Measurements from ENCODE around the gene HECW1. TPM values are rescaled to one million over a fixed set of nuclear protein-coding genes. Genes with fewer than 3 reads are reported as not detected.

HECW1 gene
- total RNA-seq, 1 donor, result 2.9 TPM

DNA sequence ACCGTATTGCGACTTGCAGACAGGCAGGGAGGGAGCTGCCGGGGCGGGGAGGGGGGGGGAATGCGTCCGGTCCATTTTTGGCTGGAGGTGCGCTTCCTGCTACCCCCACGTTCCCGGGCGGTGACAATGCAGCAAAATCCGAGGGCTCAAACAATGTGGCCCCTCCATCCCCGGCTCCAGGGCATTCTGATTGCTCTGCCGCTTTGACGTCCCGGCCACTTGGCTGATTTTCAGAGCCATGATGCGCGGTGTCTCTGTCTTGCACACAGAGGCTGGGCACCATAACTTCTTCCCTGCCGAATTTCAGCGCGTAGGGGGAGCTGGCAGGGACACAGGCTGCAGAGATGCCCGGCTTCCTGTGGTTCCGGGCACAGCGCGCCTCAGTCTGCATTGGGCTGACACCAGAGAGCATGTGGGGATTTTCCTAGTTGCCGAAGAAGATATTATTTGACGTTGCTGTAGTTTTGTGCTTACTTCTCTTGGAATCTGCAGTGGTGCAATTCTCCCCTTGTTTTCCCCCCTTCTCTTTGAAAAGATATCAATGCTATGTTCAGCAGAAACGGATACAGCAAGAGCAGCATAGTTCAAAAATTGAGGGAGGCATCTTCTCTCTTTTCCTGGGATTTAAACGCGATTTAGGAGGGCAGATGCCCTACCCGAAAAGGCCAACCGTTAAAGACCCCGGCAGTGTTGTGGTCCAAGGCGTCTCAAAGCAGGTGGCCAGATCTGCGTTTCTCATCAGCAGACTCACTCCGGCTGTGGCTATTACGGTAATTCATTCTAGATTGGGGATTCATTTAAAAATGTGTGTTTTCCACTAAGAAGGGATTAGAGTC lies 1.4 kb downstream of the HECW1 start:
- Histone ChIP-seq H2AFZ (ENCODE audit: low read length) (no peak overlapping the region), H3K27me3 (ENCODE audit: insufficient read depth, low read length) (peaks cover 95% of the 10 kb centered on the region)
- DNase-seq (ENCODE audit: insufficient read length, low spot score, missing footprints), result no peak

GRCh38 chr7:43114458-43114780 lies 2.0 kb downstream of the HECW1 start:
- Histone ChIP-seq H3K27me3 (ENCODE audit: insufficient read depth, low read length) (peaks cover 94% of the 10 kb centered on the region), H3K4me1 (ENCODE audit: insufficient read depth, low read length) (peaks cover 5% of the 10 kb centered on the region), H3K4me2 (ENCODE audit: insufficient read depth, low read length) (no peak overlapping the region)

More for the DNA sequence above, 1.4 kb downstream of the HECW1 start:
- H4K20me1 ChIP-seq (ENCODE audit: insufficient read depth, low read length), result peaks cover 2% of the 10 kb centered on the region
- no peaks in the 10 kb centered on the region for H3K4me1 ChIP-seq (ENCODE audit: insufficient read depth, low read length)
- no peaks in the 10 kb centered on the region for H3K79me2 ChIP-seq (ENCODE audit: insufficient read depth, low read length)
- H3K4me3 ChIP-seq (ENCODE audit: insufficient read depth, low read length), result no peak overlapping the region
- H3K9me3 ChIP-seq (ENCODE audit: low read depth, low read length), result no peaks in the 10 kb centered on the region
- H3K27ac ChIP-seq (ENCODE audit: low read depth, low read length), result no peak overlapping the region
- H3K36me3 ChIP-seq (ENCODE audit: insufficient read depth, low read length), result no peaks in the 10 kb centered on the region
- no peak overlapping the region for H3K4me2 ChIP-seq (ENCODE audit: insufficient read depth, low read length)
- TF ChIP-seq, protein P1, sequence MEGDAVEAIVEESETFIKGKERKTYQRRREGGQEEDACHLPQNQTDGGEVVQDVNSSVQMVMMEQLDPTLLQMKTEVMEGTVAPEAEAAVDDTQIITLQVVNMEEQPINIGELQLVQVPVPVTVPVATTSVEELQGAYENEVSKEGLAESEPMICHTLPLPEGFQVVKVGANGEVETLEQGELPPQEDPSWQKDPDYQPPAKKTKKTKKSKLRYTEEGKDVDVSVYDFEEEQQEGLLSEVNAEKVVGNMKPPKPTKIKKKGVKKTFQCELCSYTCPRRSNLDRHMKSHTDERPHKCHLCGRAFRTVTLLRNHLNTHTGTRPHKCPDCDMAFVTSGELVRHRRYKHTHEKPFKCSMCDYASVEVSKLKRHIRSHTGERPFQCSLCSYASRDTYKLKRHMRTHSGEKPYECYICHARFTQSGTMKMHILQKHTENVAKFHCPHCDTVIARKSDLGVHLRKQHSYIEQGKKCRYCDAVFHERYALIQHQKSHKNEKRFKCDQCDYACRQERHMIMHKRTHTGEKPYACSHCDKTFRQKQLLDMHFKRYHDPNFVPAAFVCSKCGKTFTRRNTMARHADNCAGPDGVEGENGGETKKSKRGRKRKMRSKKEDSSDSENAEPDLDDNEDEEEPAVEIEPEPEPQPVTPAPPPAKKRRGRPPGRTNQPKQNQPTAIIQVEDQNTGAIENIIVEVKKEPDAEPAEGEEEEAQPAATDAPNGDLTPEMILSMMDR (IDR thresholded peaks at IDR 0.05; ENCODE audit: extremely low read depth, low read depth, low read length), result no peak

GRCh38 chr7:43116451-43116850 lies 4.0 kb downstream of the HECW1 start:
- H3K36me3 ChIP-seq (ENCODE audit: insufficient read depth, low read length), result no peaks in the 10 kb centered on the region
- no peak overlapping the region for H3K4me2 ChIP-seq (ENCODE audit: insufficient read depth, low read length)
- H2AFZ ChIP-seq (ENCODE audit: low read length), result no peak overlapping the region
- TF ChIP-seq, protein P1 (IDR thresholded peaks at IDR 0.05; ENCODE audit: extremely low read depth, low read depth, low read length), result no peak
- H3K27me3 ChIP-seq (ENCODE audit: insufficient read depth, low read length), result peaks cover 81% of the 10 kb centered on the region
- H3K79me2 ChIP-seq (ENCODE audit: insufficient read depth, low read length), result no peaks in the 10 kb centered on the region
- H3K4me1 ChIP-seq (ENCODE audit: insufficient read depth, low read length), result peaks cover 5% of the 10 kb centered on the region
- H3K9me3 ChIP-seq (ENCODE audit: low read depth, low read length), result no peaks in the 10 kb centered on the region
- no peak overlapping the region for H3K4me3 ChIP-seq (ENCODE audit: insufficient read depth, low read length)
- H3K27ac ChIP-seq (ENCODE audit: low read depth, low read length), result no peak overlapping the region
- peaks cover 2% of the 10 kb centered on the region for H4K20me1 ChIP-seq (ENCODE audit: insufficient read depth, low read length)
- DNase-seq (ENCODE audit: insufficient read length, low spot score, missing footprints), result no peak

More at GRCh38 chr7:43114458-43114780, 2.0 kb downstream of the HECW1 start:
- TF ChIP-seq, protein P1 (IDR thresholded peaks at IDR 0.05; ENCODE audit: extremely low read depth, low read depth, low read length), result no peak
- Histone ChIP-seq H3K27ac (ENCODE audit: low read depth, low read length) (no peak overlapping the region), H3K36me3 (ENCODE audit: insufficient read depth, low read length) (no peaks in the 10 kb centered on the region), H3K9me3 (ENCODE audit: low read depth, low read length) (no peaks in the 10 kb centered on the region), H3K79me2 (ENCODE audit: insufficient read depth, low read length) (no peaks in the 10 kb centered on the region), H4K20me1 (ENCODE audit: insufficient read depth, low read length) (peaks cover 2% of the 10 kb centered on the region), H3K4me3 (ENCODE audit: insufficient read depth, low read length) (no peak overlapping the region), H2AFZ (ENCODE audit: low read length) (no peak overlapping the region)
- no peak for DNase-seq (ENCODE audit: insufficient read length, low spot score, missing footprints)

- Histone ChIP-seq H2AFZ (ENCODE audit: low read length) (no peak overlapping the region), H3K79me2 (ENCODE audit: insufficient read depth, low read length) (no peaks in the 10 kb centered on the region), H3K36me3 (ENCODE audit: insufficient read depth, low read length) (no peaks in the 10 kb centered on the region), H4K20me1 (ENCODE audit: insufficient read depth, low read length) (peaks cover 2% of the 10 kb centered on the region), H3K4me2 (ENCODE audit: insufficient read depth, low read length) (no peak overlapping the region), H3K9me3 (ENCODE audit: low read depth, low read length) (no peaks in the 10 kb centered on the region), H3K4me3 (ENCODE audit: insufficient read depth, low read length) (no peak overlapping the region), H3K4me1 (ENCODE audit: insufficient read depth, low read length) (peaks cover 5% of the 10 kb centered on the region), H3K27ac (ENCODE audit: low read depth, low read length) (no peak overlapping the region), H3K27me3 (ENCODE audit: insufficient read depth, low read length) (peaks cover 81% of the 10 kb centered on the region)
- no peak for DNase-seq (ENCODE audit: insufficient read length, low spot score, missing footprints)
- TF ChIP-seq, protein P1 (IDR thresholded peaks at IDR 0.05; ENCODE audit: extremely low read depth, low read depth, low read length), result no peak
Measured at GRCh38 chr7:43117095-43117494, 4.6 kb downstream of the HECW1 start.
